Vagina (tissue), 2 donors: Measurements from ENCODE around the gene RSAD2.

Experiments
- POLR2A ChIP-seq, 2 donors: fragments of 450-650 bp; IDR thresholded peaks; one replicate each; pipeline ENCODE4 v1.6.1; 2017; ENCODE audit warnings: antibody characterized with exemption in 2 of 2, mild to moderate bottlenecking in 2 of 2, moderate library complexity in 2 of 2
- TF ChIP-seq, protein P1 (sequence below), 3 experiments: fragments of 450-650 bp in 2 of 3; fragments of 200-600 bp in 1 of 3; sonication (generic) in 1 of 3; IDR thresholded peaks; one replicate each; pipeline ENCODE4 v1.5.1; 2017 to 2019; ENCODE audit warnings: antibody characterized with exemption in 3 of 3, mild to moderate bottlenecking in 2 of 3, moderate library complexity in 2 of 3

- TF ChIP-seq, protein P1, sequence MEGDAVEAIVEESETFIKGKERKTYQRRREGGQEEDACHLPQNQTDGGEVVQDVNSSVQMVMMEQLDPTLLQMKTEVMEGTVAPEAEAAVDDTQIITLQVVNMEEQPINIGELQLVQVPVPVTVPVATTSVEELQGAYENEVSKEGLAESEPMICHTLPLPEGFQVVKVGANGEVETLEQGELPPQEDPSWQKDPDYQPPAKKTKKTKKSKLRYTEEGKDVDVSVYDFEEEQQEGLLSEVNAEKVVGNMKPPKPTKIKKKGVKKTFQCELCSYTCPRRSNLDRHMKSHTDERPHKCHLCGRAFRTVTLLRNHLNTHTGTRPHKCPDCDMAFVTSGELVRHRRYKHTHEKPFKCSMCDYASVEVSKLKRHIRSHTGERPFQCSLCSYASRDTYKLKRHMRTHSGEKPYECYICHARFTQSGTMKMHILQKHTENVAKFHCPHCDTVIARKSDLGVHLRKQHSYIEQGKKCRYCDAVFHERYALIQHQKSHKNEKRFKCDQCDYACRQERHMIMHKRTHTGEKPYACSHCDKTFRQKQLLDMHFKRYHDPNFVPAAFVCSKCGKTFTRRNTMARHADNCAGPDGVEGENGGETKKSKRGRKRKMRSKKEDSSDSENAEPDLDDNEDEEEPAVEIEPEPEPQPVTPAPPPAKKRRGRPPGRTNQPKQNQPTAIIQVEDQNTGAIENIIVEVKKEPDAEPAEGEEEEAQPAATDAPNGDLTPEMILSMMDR (IDR thresholded peaks at IDR 0.05): no peak
- no peak for TF ChIP-seq POLR2A (IDR thresholded peaks at IDR 0.05)
Observed at GRCh38 chr2:6885551-6885950, 8.0 kb downstream of the RSAD2 start.
